Prostate gland (tissue), 1 donor: ENCODE measurements around the gene CRYBA2.

Experiments
- POLR2A ChIP-seq: fragments of 450-650 bp; IDR thresholded peaks from one replicate; pipeline ENCODE4 v1.6.1; 2016; ENCODE audit warnings: antibody characterized with exemption, mild to moderate bottlenecking
- POLR2AphosphoS5 ChIP-seq: sonication (generic); formaldehyde crosslinking; IDR thresholded peaks from one replicate; pipeline ENCODE4 v1.6.1; 2017; ENCODE audit warnings: antibody characterized with exemption

GRCh38 chr2:219031005-219031738 lies 38.0 kb upstream of the CRYBA2 start:
- no peak for TF ChIP-seq POLR2AphosphoS5
- no peak for TF ChIP-seq POLR2A
